Parathyroid adenoma (tissue), 2 donors: Measurements from ENCODE around the gene BMP8A.

Experiments used
- H2AFZ ChIP-seq: fragments of 300-600 bp; sonication (generic); one replicate; pipeline ENCODE4 v1.7.0; 2017; ENCODE audit warnings: antibody characterized with exemption, mild to moderate bottlenecking
- H3K27ac ChIP-seq: fragments of 300-600 bp; sonication (generic); one replicate; pipeline ENCODE4 v1.7.0; 2017
- H3K27me3 ChIP-seq: fragments of 300-600 bp; sonication (generic); one replicate; pipeline ENCODE4 v1.7.0; 2017; ENCODE audit warnings: low read length; ENCODE audit not compliant: control insufficient read depth, insufficient read depth
- H3K36me3 ChIP-seq: fragments of 300-600 bp; sonication (generic); one replicate; pipeline ENCODE4 v1.7.0; 2017; ENCODE audit warnings: low read length; ENCODE audit not compliant: control insufficient read depth, insufficient read depth
- H3K4me1 ChIP-seq: fragments of 300-600 bp; sonication (generic); one replicate; pipeline ENCODE4 v1.7.0; 2017; ENCODE audit warnings: control low read depth
- H3K4me2 ChIP-seq: fragments of 300-600 bp; sonication (generic); one replicate; pipeline ENCODE4 v1.7.0; 2017; ENCODE audit warnings: low read length
- H3K4me3 ChIP-seq: fragments of 300-600 bp; sonication (generic); one replicate; pipeline ENCODE4 v1.7.0; 2017; ENCODE audit warnings: low read depth, low read length
- H3K79me2 ChIP-seq: fragments of 300-600 bp; sonication (generic); one replicate; pipeline ENCODE4 v1.7.0; 2017; ENCODE audit warnings: control low read depth
- H3K9ac ChIP-seq: fragments of 300-600 bp; sonication (generic); one replicate; pipeline ENCODE4 v1.7.0; 2017; ENCODE audit warnings: mild to moderate bottlenecking
- H3K9me3 ChIP-seq: fragments of 300-600 bp; sonication (generic); one replicate; pipeline ENCODE4 v1.7.0; 2017; ENCODE audit warnings: low read length; ENCODE audit not compliant: control insufficient read depth
- TF ChIP-seq, protein P1 (sequence below): fragments of 300-600 bp; sonication (generic); IDR thresholded peaks from one replicate; pipeline ENCODE4 v1.7.0; 2017; ENCODE audit warnings: antibody characterized with exemption, mild to moderate bottlenecking
- donor health status: primary hyperparathyroidism.

BMP8A gene

DNA sequence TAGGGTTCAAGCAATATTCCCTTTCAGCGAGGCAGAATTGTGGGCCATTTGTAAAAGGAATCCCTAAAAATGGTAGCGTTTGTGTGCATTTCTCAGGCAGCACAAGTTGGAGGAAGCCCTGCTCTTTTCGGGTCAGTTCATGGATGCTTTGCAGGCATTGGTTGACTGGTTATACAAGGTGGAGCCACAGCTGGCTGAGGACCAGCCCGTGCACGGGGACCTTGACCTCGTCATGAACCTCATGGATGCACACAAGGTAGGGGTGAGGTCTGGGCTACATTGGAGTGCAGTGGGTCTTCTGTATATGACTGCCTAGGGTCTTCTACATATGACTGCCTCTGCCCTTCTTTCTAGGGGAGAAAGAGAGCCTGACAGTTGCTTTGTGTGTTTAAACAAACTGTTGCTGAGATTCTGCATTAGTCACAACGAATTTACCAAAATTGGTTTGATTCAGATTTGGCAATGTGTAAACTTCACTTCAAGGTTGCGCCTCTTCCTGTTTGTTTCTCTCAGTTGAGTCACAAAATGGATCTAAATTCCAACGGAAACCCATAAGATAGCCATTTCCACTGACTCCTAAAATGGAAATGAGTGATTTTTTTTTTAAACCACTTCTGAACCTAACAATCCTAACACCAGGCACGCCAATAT is 40.4 kb upstream of the BMP8A start:
- Histone ChIP-seq H2AFZ (no peak overlapping the region), H3K36me3 (no peaks in the 10 kb centered on the region), H3K4me1 (no peaks in the 10 kb centered on the region), H3K4me2 (no peak overlapping the region), H3K79me2 (no peaks in the 10 kb centered on the region), H3K27me3 (no peaks in the 10 kb centered on the region), H3K9ac (no peak overlapping the region), H3K9me3 (no peaks in the 10 kb centered on the region), H3K4me3 (no peak overlapping the region), H3K27ac (peak overlapping the region; percentile 8)
- TF ChIP-seq, protein P1, sequence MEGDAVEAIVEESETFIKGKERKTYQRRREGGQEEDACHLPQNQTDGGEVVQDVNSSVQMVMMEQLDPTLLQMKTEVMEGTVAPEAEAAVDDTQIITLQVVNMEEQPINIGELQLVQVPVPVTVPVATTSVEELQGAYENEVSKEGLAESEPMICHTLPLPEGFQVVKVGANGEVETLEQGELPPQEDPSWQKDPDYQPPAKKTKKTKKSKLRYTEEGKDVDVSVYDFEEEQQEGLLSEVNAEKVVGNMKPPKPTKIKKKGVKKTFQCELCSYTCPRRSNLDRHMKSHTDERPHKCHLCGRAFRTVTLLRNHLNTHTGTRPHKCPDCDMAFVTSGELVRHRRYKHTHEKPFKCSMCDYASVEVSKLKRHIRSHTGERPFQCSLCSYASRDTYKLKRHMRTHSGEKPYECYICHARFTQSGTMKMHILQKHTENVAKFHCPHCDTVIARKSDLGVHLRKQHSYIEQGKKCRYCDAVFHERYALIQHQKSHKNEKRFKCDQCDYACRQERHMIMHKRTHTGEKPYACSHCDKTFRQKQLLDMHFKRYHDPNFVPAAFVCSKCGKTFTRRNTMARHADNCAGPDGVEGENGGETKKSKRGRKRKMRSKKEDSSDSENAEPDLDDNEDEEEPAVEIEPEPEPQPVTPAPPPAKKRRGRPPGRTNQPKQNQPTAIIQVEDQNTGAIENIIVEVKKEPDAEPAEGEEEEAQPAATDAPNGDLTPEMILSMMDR: no peak

DNA sequence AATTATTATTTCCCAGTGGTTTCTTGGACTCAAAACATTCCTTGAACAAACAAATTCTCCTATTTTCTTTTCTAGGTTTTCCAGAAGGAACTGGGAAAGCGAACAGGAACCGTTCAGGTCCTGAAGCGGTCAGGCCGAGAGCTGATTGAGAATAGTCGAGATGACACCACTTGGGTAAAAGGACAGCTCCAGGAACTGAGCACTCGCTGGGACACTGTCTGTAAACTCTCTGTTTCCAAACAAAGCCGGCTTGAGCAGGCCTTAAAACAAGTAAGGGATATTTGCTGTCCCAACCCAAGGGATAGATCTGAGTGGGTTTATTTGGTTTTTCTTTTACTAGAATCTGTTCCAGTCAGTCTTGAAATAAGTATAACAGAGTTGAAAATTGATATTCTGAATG is 39.4 kb upstream of the BMP8A start:
- H3K4me1 ChIP-seq: no peaks in the 10 kb centered on the region
- H3K79me2 ChIP-seq: no peaks in the 10 kb centered on the region
- no peak overlapping the region for H3K27ac ChIP-seq
- no peaks in the 10 kb centered on the region for H3K36me3 ChIP-seq
- no peak overlapping the region for H3K4me2 ChIP-seq
- H3K27me3 ChIP-seq: no peaks in the 10 kb centered on the region
- H3K9me3 ChIP-seq: no peaks in the 10 kb centered on the region
- no peak overlapping the region for H3K9ac ChIP-seq
- no peak overlapping the region for H3K4me3 ChIP-seq
- TF ChIP-seq, protein P1: no peak
- no peak overlapping the region for H2AFZ ChIP-seq

DNA sequence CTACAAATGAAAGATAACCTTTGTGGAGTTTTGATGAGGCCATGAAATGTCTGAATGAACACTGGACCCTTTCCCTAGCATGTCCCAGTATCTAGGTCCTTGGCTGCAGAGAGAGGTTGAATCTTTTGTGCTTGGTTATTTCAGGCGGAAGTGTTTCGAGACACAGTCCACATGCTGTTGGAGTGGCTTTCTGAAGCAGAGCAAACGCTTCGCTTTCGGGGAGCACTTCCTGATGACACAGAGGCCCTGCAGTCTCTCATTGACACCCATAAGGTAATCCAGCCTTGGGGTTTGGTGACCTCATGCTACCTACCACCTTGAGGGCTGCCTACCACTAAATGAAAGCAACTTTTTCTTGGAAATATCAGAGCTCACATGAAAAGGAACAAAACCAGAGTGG is 38.9 kb upstream of the BMP8A start:
- H3K9ac ChIP-seq: no peak overlapping the region
- H3K27me3 ChIP-seq: no peaks in the 10 kb centered on the region
- no peak overlapping the region for H3K27ac ChIP-seq
- TF ChIP-seq, protein P1: no peak
- no peak overlapping the region for H3K4me3 ChIP-seq
- H3K79me2 ChIP-seq: no peaks in the 10 kb centered on the region
- H3K36me3 ChIP-seq: no peaks in the 10 kb centered on the region
- no peak overlapping the region for H3K4me2 ChIP-seq
- no peak overlapping the region for H2AFZ ChIP-seq
- no peaks in the 10 kb centered on the region for H3K4me1 ChIP-seq
- no peaks in the 10 kb centered on the region for H3K9me3 ChIP-seq

DNA sequence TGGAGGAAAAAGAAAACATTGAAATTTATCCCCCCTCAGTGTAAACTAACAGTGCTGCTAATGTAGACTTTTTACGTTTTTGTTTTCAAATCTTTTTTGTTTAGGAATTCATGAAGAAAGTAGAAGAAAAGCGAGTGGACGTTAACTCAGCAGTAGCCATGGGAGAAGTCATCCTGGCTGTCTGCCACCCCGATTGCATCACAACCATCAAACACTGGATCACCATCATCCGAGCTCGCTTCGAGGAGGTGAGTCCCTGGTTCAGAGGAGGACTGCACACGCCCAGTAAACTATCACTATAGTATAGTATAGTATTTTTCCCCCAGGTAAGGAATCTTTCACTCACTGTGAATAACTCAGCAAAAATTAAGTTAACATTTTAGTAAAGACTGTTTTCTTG is 37.8 kb upstream of the BMP8A start:
- TF ChIP-seq, protein P1: no peak
- H3K79me2 ChIP-seq: no peaks in the 10 kb centered on the region
- H3K4me1 ChIP-seq: no peaks in the 10 kb centered on the region
- no peaks in the 10 kb centered on the region for H3K9me3 ChIP-seq
- no peaks in the 10 kb centered on the region for H3K36me3 ChIP-seq
- H3K27ac ChIP-seq: no peak overlapping the region
- no peak overlapping the region for H3K4me2 ChIP-seq
- no peak overlapping the region for H2AFZ ChIP-seq
- H3K9ac ChIP-seq: no peak overlapping the region
- no peaks in the 10 kb centered on the region for H3K27me3 ChIP-seq
- H3K4me3 ChIP-seq: no peak overlapping the region

DNA sequence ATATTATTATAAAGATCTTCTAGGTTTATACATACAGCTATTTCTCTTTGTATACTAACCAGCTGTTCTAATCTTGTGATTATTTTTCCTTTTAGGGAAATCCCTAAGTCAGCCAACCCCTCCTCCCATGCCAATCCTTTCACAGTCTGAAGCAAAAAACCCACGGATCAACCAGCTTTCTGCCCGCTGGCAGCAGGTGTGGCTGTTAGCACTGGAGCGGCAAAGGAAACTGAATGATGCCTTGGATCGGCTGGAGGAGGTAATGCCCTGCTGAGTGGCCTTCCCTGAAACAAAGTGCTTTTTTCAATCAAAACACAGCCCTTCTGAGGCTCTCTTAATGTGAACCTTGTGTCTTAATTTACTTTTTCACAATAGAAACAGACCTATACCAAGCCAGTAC is 32.4 kb upstream of the BMP8A start:
- H3K4me2 ChIP-seq: no peak overlapping the region
- no peak overlapping the region for H3K4me3 ChIP-seq
- no peak overlapping the region for H2AFZ ChIP-seq
- H3K27ac ChIP-seq: no peak overlapping the region
- H3K36me3 ChIP-seq: no peaks in the 10 kb centered on the region
- H3K9me3 ChIP-seq: no peaks in the 10 kb centered on the region
- H3K79me2 ChIP-seq: no peaks in the 10 kb centered on the region
- no peaks in the 10 kb centered on the region for H3K4me1 ChIP-seq
- TF ChIP-seq, protein P1: no peak
- no peaks in the 10 kb centered on the region for H3K27me3 ChIP-seq
- H3K9ac ChIP-seq: no peak overlapping the region
